Measurements from ENCODE around the gene TMEM25. TPM values are rescaled to one million over a fixed set of nuclear protein-coding genes. Genes with fewer than 3 reads are reported as not detected.
A peak's percentile ranks its signal among the peaks of the same experiment; 100 is the strongest.

TMEM25 gene
- total and polyA plus RNA-seq, 4 donors = 5.5 to 19.9 (median 7.2) TPM

- TF ChIP-seq FOXA1 (IDR thresholded peaks at IDR 0.05) = no peak
- no peak for TF ChIP-seq RAD21 (IDR thresholded peaks at IDR 0.05)
- no peak for TF ChIP-seq GABPA (IDR thresholded peaks at IDR 0.05 in 1 of 2, conservative IDR thresholded peaks at IDR 0.05 in 1 of 2)
- TF ChIP-seq ZBTB33 (IDR thresholded peaks at IDR 0.05) = no peak
- no peak for TF ChIP-seq YY1 (IDR thresholded peaks at IDR 0.05)
- TF ChIP-seq ATF3 (IDR thresholded peaks at IDR 0.05) = no peak
- no peak for TF ChIP-seq EGR1 (IDR thresholded peaks at IDR 0.05; ENCODE audit: low read depth in 2 of 2)
- TF ChIP-seq CTCF (IDR thresholded peaks at IDR 0.05; ENCODE audit: low read depth, low read length, missing input control) = no peak
- no peak for TF ChIP-seq JUND (IDR thresholded peaks at IDR 0.05)
- no peak for TF ChIP-seq HNF4A (conservative IDR thresholded peaks at IDR 0.05)
- no peak for TF ChIP-seq FOXA2 (IDR thresholded peaks at IDR 0.05)
- TF ChIP-seq RXRA (IDR thresholded peaks at IDR 0.05) = no peak
- peak overlapping the region; percentile 63 to 68 for H3K27ac ChIP-seq (ENCODE audit: low read depth in 1 of 2, low read length in 2 of 2)
- H3K9me3 ChIP-seq (ENCODE audit: control insufficient read depth in 4 of 4, low read length in 3 of 4) = no peaks in the 10 kb centered on the region
- 28% methylated on average over 12 of the region's 12 CpGs for WGBS
- no peak for DNase-seq (ENCODE audit: low spot score)
- peak overlapping the region; percentile 46 to 76 (median 69) for H3K4me3 ChIP-seq (ENCODE audit: low read depth in 1 of 3, low read length in 3 of 3)
- no peak overlapping the region for H3K9ac ChIP-seq (ENCODE audit: low read depth in 1 of 2, low read length in 2 of 2)
- H3K4me1 ChIP-seq (ENCODE audit: control insufficient read depth in 4 of 4, insufficient read depth in 4 of 4, low read length in 3 of 4) = peaks cover 14 to 68% (median 51%) of the 10 kb centered on the region in 4 donors
- H3K27me3 ChIP-seq (ENCODE audit: control insufficient read depth in 4 of 4, insufficient read depth in 4 of 4, low read length in 3 of 4) = no peaks in the 10 kb centered on the region
- H3K36me3 ChIP-seq (ENCODE audit: control insufficient read depth in 4 of 4, insufficient read depth in 3 of 4, low read depth in 1 of 4, low read length in 3 of 4) = peaks cover 0 to 4% (median 0%) of the 10 kb centered on the region in 4 donors
Measured at GRCh38 chr11:118531597-118532084, 649 bp downstream of the TMEM25 start.

GRCh38 chr11:118532091-118532490 lies 1.1 kb downstream of the TMEM25 start:
- Histone ChIP-seq H3K27ac (ENCODE audit: low read depth in 1 of 2, low read length in 2 of 2) (peak overlapping the region; percentile 63 to 68), H3K9ac (ENCODE audit: low read depth in 1 of 2, low read length in 2 of 2) (no peak overlapping the region), H3K4me1 (ENCODE audit: control insufficient read depth in 4 of 4, insufficient read depth in 4 of 4, low read length in 3 of 4) (peaks cover 14 to 68% (median 49%) of the 10 kb centered on the region in 4 donors), H3K27me3 (ENCODE audit: control insufficient read depth in 4 of 4, insufficient read depth in 4 of 4, low read length in 3 of 4) (no peaks in the 10 kb centered on the region), H3K36me3 (ENCODE audit: control insufficient read depth in 4 of 4, insufficient read depth in 3 of 4, low read depth in 1 of 4, low read length in 3 of 4) (peaks cover 0 to 4% (median 0%) of the 10 kb centered on the region in 4 donors), H3K9me3 (ENCODE audit: control insufficient read depth in 4 of 4, low read length in 3 of 4) (no peaks in the 10 kb centered on the region), H3K4me3 (ENCODE audit: low read depth in 1 of 3, low read length in 3 of 3) (no peak overlapping the region)
- 85% methylated on average over 10 of the region's 10 CpGs for WGBS
- no peak for TF ChIP-seq RAD21 (IDR thresholded peaks at IDR 0.05)
- TF ChIP-seq NR2F2 (IDR thresholded peaks at IDR 0.05) = no peak
- TF ChIP-seq FOXA1 (IDR thresholded peaks at IDR 0.05) = no peak
- TF ChIP-seq FOXA2 (IDR thresholded peaks at IDR 0.05) = no peak
- TF ChIP-seq CTCF (IDR thresholded peaks at IDR 0.05; ENCODE audit: low read depth, low read length, missing input control) = no peak
- no peak for TF ChIP-seq JUND (IDR thresholded peaks at IDR 0.05)
- no peak for TF ChIP-seq YY1 (IDR thresholded peaks at IDR 0.05)
- TF ChIP-seq SP1 (IDR thresholded peaks at IDR 0.05) = no peak
- TF ChIP-seq REST (IDR thresholded peaks at IDR 0.05) = no peak
- no peak for TF ChIP-seq HNF4G (IDR thresholded peaks at IDR 0.05)
- no peak for TF ChIP-seq HNF4A (conservative IDR thresholded peaks at IDR 0.05)
- TF ChIP-seq TAF1 (conservative IDR thresholded peaks at IDR 0.05) = no peak
- DNase-seq (ENCODE audit: low spot score) = no peak
